Thyroid gland (tissue), 4 donors: ENCODE measurements around the gene RAB6C.
"Not testable (repeated sequence)": the region's sequence is repeated elsewhere in the genome, so short reads cannot be mapped to it uniquely, and the experiment has no call there.

Source experiments
- CTCF ChIP-seq, 6 experiments: fragments of 200-600 bp in 3 of 6; fragments of 450-650 bp in 3 of 6; sonication (generic) in 3 of 6; IDR thresholded peaks; one replicate each; pipeline ENCODE4 v1.5.1; 2016 to 2019; ENCODE audit warnings: antibody characterized with exemption in 6 of 6, mild to moderate bottlenecking in 2 of 6, inconsistent platforms in 1 of 6, moderate library complexity in 1 of 6
- POLR2A ChIP-seq, 2 donors: fragments of 450-650 bp; IDR thresholded peaks; one replicate each; pipeline ENCODE4 v1.6.1; 2017; ENCODE audit warnings: antibody characterized with exemption in 2 of 2, mild to moderate bottlenecking in 2 of 2, moderate library complexity in 1 of 2

- TF ChIP-seq CTCF, POLR2A (IDR thresholded peaks at IDR 0.05): not testable (repeated sequence)
These were observed 40.6 kb downstream of the RAB6C start for GRCh38 chr2:130020069-130020468.
